ENCODE results near the gene FLRT2. TPM values are rescaled to one million over a fixed set of nuclear protein-coding genes. Genes with fewer than 3 reads are reported as not detected.

FLRT2 gene
- total RNA-seq, 2 donors from 2014 or later: 6.8 to 59.1 TPM

DNA sequence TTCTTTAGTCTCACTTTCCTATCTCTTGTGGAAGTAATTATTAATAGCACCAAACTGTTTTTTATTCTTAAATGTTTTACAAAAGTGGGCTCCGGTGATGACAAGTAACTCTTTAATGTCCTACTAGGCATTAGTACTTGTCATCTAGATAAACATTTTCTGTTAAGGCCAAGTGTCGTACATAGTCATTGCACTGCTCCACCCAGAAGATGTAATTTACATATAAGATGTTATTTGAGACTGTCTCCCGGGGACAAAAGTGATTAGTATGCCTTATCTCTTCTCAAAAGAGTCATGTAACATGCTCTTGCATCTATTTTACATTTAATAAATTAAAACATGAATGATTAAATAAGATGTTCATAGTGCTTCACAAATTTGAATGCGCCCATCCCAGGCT is 88.4 kb downstream of the FLRT2 start:
- Histone ChIP-seq H3K9me3 (no peaks in the 10 kb centered on the region), H3K27me3 (replicated peaks; ENCODE audit: insufficient read depth) (no peaks in the 10 kb centered on the region), H3K36me3 (no peaks in the 10 kb centered on the region), H3K4me3 (no peak overlapping the region), H3K4me1 (replicated peaks) (no peaks in the 10 kb centered on the region), H3K27ac (no peak overlapping the region)
- no peak for DNase-seq (ENCODE audit: low spot score)
- intact Hi-C loops (cut with DNase I): no loop called here
- WGBS: 85% methylated on average over 4 of the region's 4 CpGs
- TF ChIP-seq POLR2A (IDR thresholded peaks at IDR 0.05) (no peak), POLR2AphosphoS5 (IDR thresholded peaks at IDR 0.05) (no peak)
- TF ChIP-seq, protein P1, sequence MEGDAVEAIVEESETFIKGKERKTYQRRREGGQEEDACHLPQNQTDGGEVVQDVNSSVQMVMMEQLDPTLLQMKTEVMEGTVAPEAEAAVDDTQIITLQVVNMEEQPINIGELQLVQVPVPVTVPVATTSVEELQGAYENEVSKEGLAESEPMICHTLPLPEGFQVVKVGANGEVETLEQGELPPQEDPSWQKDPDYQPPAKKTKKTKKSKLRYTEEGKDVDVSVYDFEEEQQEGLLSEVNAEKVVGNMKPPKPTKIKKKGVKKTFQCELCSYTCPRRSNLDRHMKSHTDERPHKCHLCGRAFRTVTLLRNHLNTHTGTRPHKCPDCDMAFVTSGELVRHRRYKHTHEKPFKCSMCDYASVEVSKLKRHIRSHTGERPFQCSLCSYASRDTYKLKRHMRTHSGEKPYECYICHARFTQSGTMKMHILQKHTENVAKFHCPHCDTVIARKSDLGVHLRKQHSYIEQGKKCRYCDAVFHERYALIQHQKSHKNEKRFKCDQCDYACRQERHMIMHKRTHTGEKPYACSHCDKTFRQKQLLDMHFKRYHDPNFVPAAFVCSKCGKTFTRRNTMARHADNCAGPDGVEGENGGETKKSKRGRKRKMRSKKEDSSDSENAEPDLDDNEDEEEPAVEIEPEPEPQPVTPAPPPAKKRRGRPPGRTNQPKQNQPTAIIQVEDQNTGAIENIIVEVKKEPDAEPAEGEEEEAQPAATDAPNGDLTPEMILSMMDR (IDR thresholded peaks at IDR 0.05): no peak

DNA sequence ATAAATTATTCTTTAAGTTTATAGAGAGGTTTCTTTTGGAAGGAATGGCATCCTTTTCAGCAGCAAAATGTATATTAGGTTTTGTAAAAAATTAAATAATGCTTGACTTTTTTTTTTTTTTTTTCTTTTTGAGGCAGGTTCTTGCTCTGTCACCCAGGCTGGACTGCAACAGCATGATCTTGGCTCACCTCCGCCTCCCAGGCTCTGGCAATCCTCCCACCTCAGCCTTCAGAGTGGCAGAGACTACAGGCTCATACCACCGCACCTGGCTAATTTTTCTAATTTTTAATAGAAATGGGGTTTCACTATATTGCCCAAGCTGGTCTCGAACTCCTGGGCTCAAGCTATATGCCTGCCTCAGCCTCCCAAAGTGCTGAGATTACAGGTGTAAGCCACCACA is 89.0 kb downstream of the FLRT2 start:
- no peaks in the 10 kb centered on the region for H3K36me3 ChIP-seq
- intact Hi-C loops (cut with DNase I): no loop called here
- no peaks in the 10 kb centered on the region for H3K4me1 ChIP-seq (replicated peaks)
- no peak overlapping the region for H3K27ac ChIP-seq
- no peaks in the 10 kb centered on the region for H3K27me3 ChIP-seq (replicated peaks; ENCODE audit: insufficient read depth)
- H3K9me3 ChIP-seq: no peaks in the 10 kb centered on the region
- H3K4me3 ChIP-seq: no peak overlapping the region
- TF ChIP-seq, protein P1 (IDR thresholded peaks at IDR 0.05): no peak
- TF ChIP-seq POLR2A (IDR thresholded peaks at IDR 0.05): no peak
- TF ChIP-seq POLR2AphosphoS5 (IDR thresholded peaks at IDR 0.05): no peak
- DNase-seq (ENCODE audit: low spot score): no peak
- WGBS: 96% methylated on average over 3 of the region's 3 CpGs

DNA sequence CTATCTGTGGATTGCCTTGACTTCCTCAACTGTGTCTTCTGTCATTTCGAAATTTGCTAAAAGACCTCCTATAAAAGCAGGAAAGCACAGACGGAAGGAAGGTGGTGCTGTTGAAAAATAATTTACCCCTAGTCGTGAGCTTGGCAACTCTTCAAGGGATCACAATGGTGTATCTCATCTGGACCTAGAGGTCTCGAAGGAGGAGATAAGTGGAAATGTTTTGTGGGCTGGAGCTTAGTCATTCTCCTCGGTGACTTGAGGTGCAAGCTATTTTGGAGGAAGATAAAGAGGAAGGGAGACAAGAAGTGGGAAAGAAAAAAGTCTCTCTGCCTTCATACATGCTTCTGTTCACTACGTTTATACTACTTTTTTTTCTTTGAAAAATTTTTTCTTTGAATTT is 89.9 kb downstream of the FLRT2 start:
- no peak for TF ChIP-seq POLR2A (IDR thresholded peaks at IDR 0.05)
- no peak for TF ChIP-seq POLR2AphosphoS5 (IDR thresholded peaks at IDR 0.05)
- TF ChIP-seq, protein P1 (IDR thresholded peaks at IDR 0.05): no peak
- DNase-seq (ENCODE audit: low spot score): no peak
- intact Hi-C loops (cut with DNase I): no loop called here
- Histone ChIP-seq H3K9me3 (no peaks in the 10 kb centered on the region), H3K27me3 (replicated peaks; ENCODE audit: insufficient read depth) (no peaks in the 10 kb centered on the region), H3K36me3 (no peaks in the 10 kb centered on the region), H3K27ac (no peak overlapping the region), H3K4me3 (no peak overlapping the region), H3K4me1 (replicated peaks) (no peaks in the 10 kb centered on the region)
- 72% methylated on average over 6 of the region's 6 CpGs for WGBS

DNA sequence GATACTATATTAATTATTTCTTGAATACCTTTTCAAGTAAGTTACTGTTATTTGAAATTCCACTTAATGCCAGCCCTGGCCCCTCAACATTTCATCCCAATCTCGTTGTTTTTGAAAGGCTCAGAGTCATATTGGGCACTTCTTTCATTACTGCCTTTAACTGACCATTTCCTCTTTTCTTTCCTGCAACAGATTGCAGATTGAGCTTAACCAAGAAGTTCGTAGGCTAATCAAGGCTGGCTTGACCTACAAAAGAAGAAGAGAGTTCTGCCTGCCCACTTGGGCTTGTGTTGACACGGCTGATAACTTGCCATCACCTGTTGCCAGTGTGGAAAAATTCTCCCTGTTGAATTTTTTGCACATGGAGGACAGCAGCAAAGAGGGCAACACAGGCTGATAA is 91.0 kb downstream of the FLRT2 start:
- DNase-seq (ENCODE audit: low spot score): no peak
- 84% methylated on average over 3 of the region's 3 CpGs for WGBS
- TF ChIP-seq, protein P1 (IDR thresholded peaks at IDR 0.05): no peak
- no peak for TF ChIP-seq POLR2AphosphoS5 (IDR thresholded peaks at IDR 0.05)
- no peak for TF ChIP-seq POLR2A (IDR thresholded peaks at IDR 0.05)
- Histone ChIP-seq H3K9me3 (no peaks in the 10 kb centered on the region), H3K36me3 (no peaks in the 10 kb centered on the region), H3K4me1 (replicated peaks) (no peaks in the 10 kb centered on the region), H3K27ac (no peak overlapping the region), H3K4me3 (no peak overlapping the region), H3K27me3 (replicated peaks; ENCODE audit: insufficient read depth) (no peaks in the 10 kb centered on the region)
- intact Hi-C loops (cut with DNase I): no loop called here

DNA sequence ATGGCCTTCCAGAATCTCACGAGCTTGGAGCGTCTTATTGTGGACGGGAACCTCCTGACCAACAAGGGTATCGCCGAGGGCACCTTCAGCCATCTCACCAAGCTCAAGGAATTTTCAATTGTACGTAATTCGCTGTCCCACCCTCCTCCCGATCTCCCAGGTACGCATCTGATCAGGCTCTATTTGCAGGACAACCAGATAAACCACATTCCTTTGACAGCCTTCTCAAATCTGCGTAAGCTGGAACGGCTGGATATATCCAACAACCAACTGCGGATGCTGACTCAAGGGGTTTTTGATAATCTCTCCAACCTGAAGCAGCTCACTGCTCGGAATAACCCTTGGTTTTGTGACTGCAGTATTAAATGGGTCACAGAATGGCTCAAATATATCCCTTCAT is 92.2 kb downstream of the FLRT2 start:
- Histone ChIP-seq H3K36me3 (no peaks in the 10 kb centered on the region), H3K9me3 (no peaks in the 10 kb centered on the region), H3K27ac (no peak overlapping the region), H3K4me3 (no peak overlapping the region), H3K27me3 (replicated peaks; ENCODE audit: insufficient read depth) (no peaks in the 10 kb centered on the region), H3K4me1 (replicated peaks) (no peaks in the 10 kb centered on the region)
- no peak for DNase-seq (ENCODE audit: low spot score)
- intact Hi-C loops (cut with DNase I): no loop called here
- 88% methylated on average over 13 of the region's 13 CpGs for WGBS
- TF ChIP-seq POLR2A (IDR thresholded peaks at IDR 0.05) (no peak), POLR2AphosphoS5 (IDR thresholded peaks at IDR 0.05) (no peak)
- TF ChIP-seq, protein P1 (IDR thresholded peaks at IDR 0.05): no peak
